Spleen (tissue), 7 donors: ENCODE results near the gene CYB561D2.

Source experiments
- CTCF ChIP-seq, 11 experiments: fragments of 200-600 bp in 7 of 11; fragments of 450-650 bp in 4 of 11; sonication (generic) in 4 of 11; IDR thresholded peaks in 8 of 11; conservative IDR thresholded peaks in 3 of 11; 1 replicate in 7 of 11; 2 replicates in 4 of 11; pipeline versions ENCODE4 v1.4.0 to v1.8.0; 2016 to 2021; ENCODE audit warnings: antibody characterized with exemption in 11 of 11, inconsistent platforms in 4 of 11, mild to moderate bottlenecking in 1 of 11
- POLR2AphosphoS5 ChIP-seq, 3 donors: sonication (generic); formaldehyde crosslinking; IDR thresholded peaks; one replicate each; pipeline ENCODE4 v1.5.1; 2017; ENCODE audit warnings: antibody characterized with exemption in 3 of 3
- donor health status: DM: no; HTN: no; CAD: no; lungs with moderate emphysema.
- donor health status: DM: no; HTN: no; CAD: no.
- donor health status: DM: no; HTN: no; CAD: no.

- no peak for TF ChIP-seq CTCF (IDR thresholded peaks at IDR 0.05 in 8 of 11, conservative IDR thresholded peaks at IDR 0.05 in 3 of 11)
- no peak for TF ChIP-seq POLR2AphosphoS5 (IDR thresholded peaks at IDR 0.05)
Measured at GRCh38 chr3:50396502-50396901, 45.8 kb downstream of the CYB561D2 start.
